ENCODE results near the gene CST9. TPM values are rescaled to one million over a fixed set of nuclear protein-coding genes. Genes with fewer than 3 reads are reported as not detected.

CST9 gene
- total RNA-seq, 1 donor: not detected

DNA sequence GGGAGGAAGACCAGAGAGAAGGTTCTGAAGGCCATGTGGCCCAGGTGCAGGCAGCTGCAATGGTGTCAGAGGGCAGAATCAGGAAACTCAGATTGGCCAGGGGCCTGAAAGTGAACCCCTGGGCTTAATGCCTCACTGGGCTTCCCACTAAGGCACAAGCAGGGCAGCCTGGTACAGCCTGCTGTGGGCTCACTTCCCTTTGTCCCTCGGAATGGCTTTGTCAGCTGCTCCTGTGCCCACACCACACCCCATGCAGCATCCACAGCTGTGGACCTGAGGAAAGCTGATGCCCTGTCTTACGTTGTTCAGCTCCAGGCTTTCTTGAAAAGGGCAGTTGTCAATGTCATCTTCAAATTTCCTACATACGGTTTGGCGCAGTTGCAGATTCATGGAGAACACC lies 2.4 kb downstream of the CST9 start:
- no peak overlapping the region for H3K4me3 ChIP-seq (ENCODE audit: low read depth, low read length)
- TF ChIP-seq, protein P1, sequence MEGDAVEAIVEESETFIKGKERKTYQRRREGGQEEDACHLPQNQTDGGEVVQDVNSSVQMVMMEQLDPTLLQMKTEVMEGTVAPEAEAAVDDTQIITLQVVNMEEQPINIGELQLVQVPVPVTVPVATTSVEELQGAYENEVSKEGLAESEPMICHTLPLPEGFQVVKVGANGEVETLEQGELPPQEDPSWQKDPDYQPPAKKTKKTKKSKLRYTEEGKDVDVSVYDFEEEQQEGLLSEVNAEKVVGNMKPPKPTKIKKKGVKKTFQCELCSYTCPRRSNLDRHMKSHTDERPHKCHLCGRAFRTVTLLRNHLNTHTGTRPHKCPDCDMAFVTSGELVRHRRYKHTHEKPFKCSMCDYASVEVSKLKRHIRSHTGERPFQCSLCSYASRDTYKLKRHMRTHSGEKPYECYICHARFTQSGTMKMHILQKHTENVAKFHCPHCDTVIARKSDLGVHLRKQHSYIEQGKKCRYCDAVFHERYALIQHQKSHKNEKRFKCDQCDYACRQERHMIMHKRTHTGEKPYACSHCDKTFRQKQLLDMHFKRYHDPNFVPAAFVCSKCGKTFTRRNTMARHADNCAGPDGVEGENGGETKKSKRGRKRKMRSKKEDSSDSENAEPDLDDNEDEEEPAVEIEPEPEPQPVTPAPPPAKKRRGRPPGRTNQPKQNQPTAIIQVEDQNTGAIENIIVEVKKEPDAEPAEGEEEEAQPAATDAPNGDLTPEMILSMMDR (IDR thresholded peaks at IDR 0.05; ENCODE audit: insufficient read depth, low read length): no peak
- DNase-seq (ENCODE audit: low read depth): no peak

DNA sequence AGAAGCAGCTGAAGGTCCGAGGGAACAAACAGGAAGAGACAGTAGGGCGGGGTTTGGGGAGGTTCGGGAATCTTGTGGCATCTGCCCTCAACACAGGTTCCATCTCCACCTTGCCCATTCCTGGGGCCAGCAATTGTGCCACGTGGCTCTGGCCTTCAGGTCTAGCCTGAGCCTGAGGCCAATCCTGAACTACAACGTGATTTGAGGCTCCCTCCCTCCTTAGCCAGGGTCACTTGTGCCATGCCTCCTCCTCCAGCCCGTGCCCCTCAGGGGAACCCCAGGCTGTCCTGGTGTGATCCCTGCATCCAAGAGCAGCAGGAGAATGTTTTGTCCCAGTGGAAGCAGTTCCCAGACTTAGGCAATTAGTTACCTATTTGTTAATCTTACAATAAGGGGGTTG lies 3.0 kb downstream of the CST9 start:
- no peak for DNase-seq (ENCODE audit: low read depth)
- H3K4me3 ChIP-seq (ENCODE audit: low read depth, low read length): no peak overlapping the region
- TF ChIP-seq, protein P1 (IDR thresholded peaks at IDR 0.05; ENCODE audit: insufficient read depth, low read length): no peak

DNA sequence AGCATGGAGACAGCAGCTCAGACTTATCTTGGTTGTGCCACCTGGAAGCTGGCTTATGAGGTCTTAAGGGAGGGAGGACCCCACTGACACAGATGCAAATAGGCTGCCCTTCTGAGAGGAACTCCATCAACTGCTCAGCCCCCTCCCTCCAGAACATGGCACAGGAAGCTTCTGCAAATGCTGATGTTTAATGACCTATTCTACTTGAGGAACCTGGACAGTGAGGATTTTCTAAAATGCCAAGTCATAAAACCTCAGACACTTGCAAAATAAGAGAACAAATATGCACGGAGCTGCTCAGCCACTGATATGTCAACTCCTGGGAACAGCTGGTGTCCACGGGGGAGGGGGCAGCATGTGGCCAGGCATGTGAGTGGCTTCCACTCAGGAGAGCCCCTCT lies 3.5 kb downstream of the CST9 start:
- no peak for DNase-seq (ENCODE audit: low read depth)
- TF ChIP-seq, protein P1 (IDR thresholded peaks at IDR 0.05; ENCODE audit: insufficient read depth, low read length): no peak
- no peak overlapping the region for H3K4me3 ChIP-seq (ENCODE audit: low read depth, low read length)

DNA sequence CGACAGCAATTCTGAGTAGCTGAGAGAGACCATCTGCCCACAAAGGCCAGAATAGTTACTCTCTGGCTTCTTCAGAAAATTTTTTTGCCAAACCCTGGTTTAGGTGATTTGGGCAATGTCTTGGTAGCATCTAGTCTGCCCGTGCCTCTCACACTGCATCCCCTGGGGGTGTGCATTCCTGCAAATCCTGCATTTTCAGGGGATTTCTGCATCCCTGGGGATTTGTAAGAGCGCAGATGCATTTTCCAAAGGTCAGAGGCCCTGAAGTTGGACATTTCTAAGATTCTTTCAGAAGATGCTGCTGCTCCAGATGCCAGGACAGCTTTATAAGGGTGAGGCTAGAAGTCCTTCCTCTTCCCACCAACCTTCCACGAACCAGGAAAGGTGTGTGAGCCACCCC lies 4.0 kb downstream of the CST9 start:
- DNase-seq (ENCODE audit: low read depth): no peak
- no peak overlapping the region for H3K4me3 ChIP-seq (ENCODE audit: low read depth, low read length)
- TF ChIP-seq, protein P1 (IDR thresholded peaks at IDR 0.05; ENCODE audit: insufficient read depth, low read length): no peak

DNA sequence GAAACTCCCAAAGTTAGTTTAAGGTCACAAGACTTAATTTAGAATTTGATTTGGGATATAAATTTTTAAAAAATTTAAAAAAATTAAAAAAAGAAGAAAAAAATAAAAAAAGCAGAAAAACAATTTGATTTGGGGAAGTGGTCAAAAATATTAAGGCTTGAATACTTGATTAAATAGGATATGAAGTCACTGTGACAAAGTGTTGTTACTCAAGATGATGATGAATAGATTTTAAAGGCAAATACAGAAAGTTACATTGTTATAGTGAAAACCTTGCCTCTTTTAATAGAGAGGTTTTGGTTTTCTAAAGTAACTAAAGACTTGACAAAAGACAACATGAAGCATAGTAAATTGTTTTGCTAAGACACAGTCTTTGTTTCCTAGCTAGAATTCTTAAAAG lies 7.2 kb downstream of the CST9 start:
- no peak overlapping the region for H3K4me3 ChIP-seq (ENCODE audit: low read depth, low read length)
- TF ChIP-seq, protein P1 (IDR thresholded peaks at IDR 0.05; ENCODE audit: insufficient read depth, low read length): no peak
- no peak for DNase-seq (ENCODE audit: low read depth)

DNA sequence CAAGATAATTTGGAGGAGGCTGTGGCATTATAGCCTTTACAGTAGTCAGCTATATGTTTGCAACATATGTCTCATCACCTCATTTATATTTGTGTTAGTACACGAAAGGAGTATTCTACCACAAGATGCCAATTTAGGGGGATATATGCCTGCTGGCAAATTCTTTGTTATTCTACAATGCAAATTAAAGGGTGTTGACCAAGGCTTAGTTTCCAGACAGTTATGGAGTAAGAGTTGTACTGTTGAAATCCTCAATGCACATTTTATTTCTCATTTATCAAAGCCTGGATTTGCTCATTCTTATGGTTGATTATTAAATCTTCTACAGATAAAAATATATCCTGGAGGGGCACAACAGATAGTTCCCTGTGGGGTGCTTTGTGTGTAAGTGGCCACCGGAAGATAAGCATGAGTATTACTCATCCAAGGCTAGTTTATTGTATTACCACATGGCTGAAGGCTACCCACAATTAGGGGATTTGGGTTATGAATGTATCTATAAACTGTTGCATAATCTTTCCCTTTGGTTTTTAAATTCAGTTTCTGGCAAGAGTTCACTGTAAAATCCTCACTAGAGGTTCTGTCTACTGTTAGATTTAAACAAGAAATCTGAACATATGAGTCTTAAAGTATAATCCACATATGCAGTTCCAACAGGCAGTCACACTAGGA lies 9.0 kb downstream of the CST9 start:
- DNase-seq (ENCODE audit: low read depth): peak; percentile 12
- TF ChIP-seq, protein P1 (IDR thresholded peaks at IDR 0.05; ENCODE audit: insufficient read depth, low read length): no peak
- H3K4me3 ChIP-seq (ENCODE audit: low read depth, low read length): no peak overlapping the region

DNA sequence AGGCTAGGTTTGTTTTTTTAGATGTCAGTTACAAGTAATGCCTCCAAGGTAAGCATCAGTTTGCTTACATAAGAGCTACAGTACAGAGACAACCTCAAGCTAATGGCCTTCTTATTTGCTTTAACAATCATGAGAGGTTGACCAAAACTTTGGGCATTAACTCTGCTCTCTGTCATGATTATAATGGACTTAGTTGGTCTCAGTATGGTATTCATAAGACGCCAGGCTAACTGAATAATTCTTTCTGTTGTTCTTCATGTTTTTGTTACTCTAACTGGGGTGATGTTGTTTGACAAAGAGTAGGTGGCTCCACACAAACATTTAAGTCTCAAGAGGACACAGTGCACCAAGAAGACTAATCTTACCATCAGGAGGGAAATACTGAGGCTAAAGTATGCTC lies 9.8 kb downstream of the CST9 start:
- TF ChIP-seq, protein P1 (IDR thresholded peaks at IDR 0.05; ENCODE audit: insufficient read depth, low read length): no peak
- no peak for DNase-seq (ENCODE audit: low read depth)
- H3K4me3 ChIP-seq (ENCODE audit: low read depth, low read length): no peak overlapping the region
